GM12865 (cell line): ENCODE data around the gene MUC4.

ENCODE experiments used
- DNase-seq: peaks from one replicate; pipeline ENCODE4 v3.0.0; 2010; ENCODE audit warnings: low read depth
- H3K4me3 ChIP-seq: 2 replicates; pipeline ENCODE4 v1.5.1; 2011; ENCODE audit warnings: mild to moderate bottlenecking, low read depth, low read length, control low read depth
- CTCF ChIP-seq: IDR thresholded peaks from 2 replicates; pipeline ENCODE4 v1.5.1; 2011; ENCODE audit warnings: low read length, control low read depth, low read depth, inconsistent platforms; ENCODE audit not compliant: insufficient read depth; ENCODE audit errors: missing control alignments

Gene MUC4

GRCh38 chr3:195762249-195762585 lies 49.5 kb downstream of the MUC4 start:
- TF ChIP-seq CTCF = no peak
- H3K4me3 ChIP-seq = no peak overlapping the region
- DNase-seq = no peak

GRCh38 chr3:195761567-195762248 lies 50.0 kb downstream of the MUC4 start:
- no peak for TF ChIP-seq CTCF
- H3K4me3 ChIP-seq = no peak overlapping the region
- DNase-seq = no peak

GRCh38 chr3:195761123-195761566 lies 50.6 kb downstream of the MUC4 start:
- no peak overlapping the region for H3K4me3 ChIP-seq
- TF ChIP-seq CTCF = no peak
- no peak for DNase-seq

GRCh38 chr3:195760345-195761122 lies 51.2 kb downstream of the MUC4 start:
- TF ChIP-seq CTCF = no peak
- no peak for DNase-seq

GRCh38 chr3:195758721-195759353 lies 52.9 kb downstream of the MUC4 start:
- no peak for DNase-seq
- H3K4me3 ChIP-seq = no peak overlapping the region
- TF ChIP-seq CTCF = no peak

More at GRCh38 chr3:195760345-195761122, 51.2 kb downstream of the MUC4 start:
- no peak overlapping the region for H3K4me3 ChIP-seq

GRCh38 chr3:195757827-195758226 lies 53.9 kb downstream of the MUC4 start:
- no peak overlapping the region for H3K4me3 ChIP-seq
- DNase-seq = no peak
- no peak for TF ChIP-seq CTCF

- no peak for TF ChIP-seq CTCF
- no peak overlapping the region for H3K4me3 ChIP-seq
- no peak for DNase-seq
These were observed 54.3 kb downstream of the MUC4 start for GRCh38 chr3:195757438-195757770.
